Ovary (tissue), 9 donors: Measurements from ENCODE around the gene OR9A2. TPM values are rescaled to one million over a fixed set of nuclear protein-coding genes. Genes with fewer than 3 reads are reported as not detected.
"Not testable (repeated sequence)": the region's sequence is repeated elsewhere in the genome, so short reads cannot be mapped to it uniquely, and the experiment has no call there.

Experiments used
- DNase-seq, 5 donors: peaks; one replicate each; pipeline ENCODE4 v3.0.0-alpha.2; 2019 to 2020
- H3K27ac ChIP-seq, 2 donors: fragments of 200-600 bp; one replicate each; pipeline versions ENCODE4 v1.5.1 to v1.8.0; 2019 to 2022
- H3K27me3 ChIP-seq: fragments of 200-600 bp; one replicate; pipeline ENCODE4 v1.8.0; 2022
- H3K36me3 ChIP-seq: fragments of 200-600 bp; sonication (generic); one replicate; pipeline ENCODE4 v1.5.1; 2019
- H3K4me1 ChIP-seq: one replicate; pipeline ENCODE4 v1.8.1; 2013; ENCODE audit warnings: mild to moderate bottlenecking, moderate library complexity; ENCODE audit not compliant: insufficient read depth
- H3K4me3 ChIP-seq: fragments of 200-600 bp; sonication (generic); one replicate; pipeline ENCODE4 v1.5.1; 2017
- H3K9me3 ChIP-seq, 2 donors: fragments of 200-600 bp in 1 of 2; sonication (generic) in 1 of 2; one replicate each; pipeline versions ENCODE4 v1.5.1 to v1.8.1; 2013 to 2019; ENCODE audit warnings: mild to moderate bottlenecking in 1 of 2, moderate library complexity in 1 of 2
- CTCF ChIP-seq, 3 donors: fragments of 450-650 bp in 2 of 3; fragments of 200-600 bp in 1 of 3; IDR thresholded peaks; one replicate each; pipeline versions ENCODE4 v1.5.1 to v1.8.0; 2016 to 2022; ENCODE audit warnings: antibody characterized with exemption in 3 of 3, mild to moderate bottlenecking in 1 of 3
- EP300 ChIP-seq: sonication (generic); formaldehyde crosslinking; IDR thresholded peaks from one replicate; pipeline ENCODE4 v1.6.1; 2017; ENCODE audit warnings: antibody characterized with exemption
- POLR2A ChIP-seq: fragments of 450-650 bp; IDR thresholded peaks from one replicate; pipeline ENCODE4 v1.6.1; 2017; ENCODE audit warnings: antibody characterized with exemption, mild to moderate bottlenecking, moderate library complexity
- WGBS, 3 donors: extraction: QIAGEN DNeasy Blood & Tissue Kit in 1 of 3; methylation state at CpG; one replicate each; pipeline versions ENCODE4 v1.1.5 to v1.1.7; 2013 to 2017; 5-methylcytosine and 5-hydroxymethylcytosine counted together
- intact Hi-C, 4 donors: fragments of 100-400 bp; cut with DNase I; formaldehyde crosslinking; loops; one replicate each; pipeline versions ENCODE4 v1.11.0 to v1.15.1; 2022 to 2023
- polyA plus RNA-seq, 2 donors: library from polyadenylated mRNA; stranded (reverse); fragments of 200-250 nt in 1 of 2; fragments of 350-450 nt in 1 of 2; fragmentation: Illumina TruSeq in 1 of 2; extraction: RNeasy Lipid Tissue Mini Kit (QIAGEN cat#74804) in 1 of 2; gene quantifications; one replicate each; pipeline ENCODE4 v1.2.3, GENCODE V29; 2013 to 2014
- total RNA-seq, 7 donors: library from RNA; depleted of rRNA in 2 of 7; stranded (reverse); fragments of >200 nt in 2 of 7; fragmentation: NEBNext Ultra II Directional in 3 of 7; extraction: Animal tissue kit (Norgen Biotek cat#: 25700) in 3 of 7; gene quantifications; one replicate each; pipeline versions ENCODE4 v1.1.0 to v1.2.4, GENCODE V29; 2016 to 2023
- donor health status: DM: no; HTN: no; CAD: no; lungs with moderate emphysema.
- donor health status: DM: no; HTN: no; CAD: no.
- donor health status: Bipolar disorder and iron deficiency.
- donor health status: DM: yes; HTN: yes; CAD: no.
- donor health status: DM: no; HTN: no; CAD: no.
- donor health status: DM: yes; HTN: yes; CAD: no.

The OR9A2 gene
- total and polyA plus RNA-seq, 9 donors = 0.22 TPM; not detected in 7

- Histone ChIP-seq H3K4me1 (no peaks in the 10 kb centered on the region), H3K27me3 (no peaks in the 10 kb centered on the region), H3K4me3 (no peak overlapping the region), H3K9me3 (no peaks in the 10 kb centered on the region), H3K36me3 (no peaks in the 10 kb centered on the region), H3K27ac (no peak overlapping the region)
- 67 to 100% (median 82%) methylated on average over 1 of the region's 1 CpG for WGBS, 3 donors
- no peak for DNase-seq
- intact Hi-C loops = no loop called here
- TF ChIP-seq EP300 (no peak), CTCF (IDR thresholded peaks at IDR 0.05) (no peak), POLR2A (no peak)
Measured at GRCh38 chr7:142984297-142984696, 42.6 kb downstream of the OR9A2 start.

GRCh38 chr7:142983825-142984224 lies 43.1 kb downstream of the OR9A2 start:
- no peak for DNase-seq
- no peaks in the 10 kb centered on the region for H3K9me3 ChIP-seq
- TF ChIP-seq CTCF (IDR thresholded peaks at IDR 0.05) = no peak
- TF ChIP-seq POLR2A = no peak
- TF ChIP-seq EP300 = no peak
- H3K36me3 ChIP-seq = no peaks in the 10 kb centered on the region
- H3K4me3 ChIP-seq = no peak overlapping the region
- no peak overlapping the region for H3K27ac ChIP-seq
- intact Hi-C loops = no loop called here
- H3K27me3 ChIP-seq = no peaks in the 10 kb centered on the region
- no peaks in the 10 kb centered on the region for H3K4me1 ChIP-seq
- 68 to 85% (median 73%) methylated on average over 1 of the region's 1 CpG for WGBS, 3 donors

GRCh38 chr7:142978402-142978801 lies 48.5 kb downstream of the OR9A2 start:
- H3K36me3 ChIP-seq, H3K27me3 ChIP-seq, H3K4me3 ChIP-seq, H3K4me1 ChIP-seq, intact Hi-C loops, H3K9me3 ChIP-seq, DNase-seq, H3K27ac ChIP-seq: not testable (repeated sequence)
- WGBS, 3 donors = 85 to 88% (median 85%) methylated on average over 4 of the region's 4 CpGs

Other genes with a start within 250 kb of the OR9A2 start
- 10 to 100 TPM; 17.9 to 41.1 (median 31.9) TPM for gene EPHB6, start 172.1 kb downstream of the OR9A2 start, total RNA-seq
- gene EPHB6, start 172.1 kb downstream of the OR9A2 start, polyA plus RNA-seq = 10 to 100 TPM; 10.7 to 14.1 TPM
- 1 to 10 TPM in 2 of 7 donors, under 1 TPM in 1, not detected in 4; 0.51 to 9.7 (median 1.5) TPM for gene TRPV6, start 141.4 kb downstream of the OR9A2 start, total RNA-seq
- under 1 TPM; 0.03 to 0.19 TPM for gene TRPV6, start 141.4 kb downstream of the OR9A2 start, polyA plus RNA-seq
- gene TRPV5, start 93.4 kb downstream of the OR9A2 start, total RNA-seq = not detected
- gene TRPV5, start 93.4 kb downstream of the OR9A2 start, polyA plus RNA-seq = not detected
- gene LLCFC1, start 87.6 kb downstream of the OR9A2 start, total RNA-seq = not detected
- gene LLCFC1, start 87.6 kb downstream of the OR9A2 start, polyA plus RNA-seq = not detected
- gene KEL, start 64.8 kb downstream of the OR9A2 start, total RNA-seq = 1 to 10 TPM in 2 of 7 donors, under 1 TPM in 4, not detected in 1; 0.20 to 2.5 (median 0.78) TPM
- gene KEL, start 64.8 kb downstream of the OR9A2 start, polyA plus RNA-seq = under 1 TPM; 0.11 to 0.13 TPM
- gene OR6V1, start 25.2 kb upstream of the OR9A2 start, total RNA-seq = not detected
- not detected for gene OR6V1, start 25.2 kb upstream of the OR9A2 start, polyA plus RNA-seq
- 1 to 10 TPM in 1 of 7 donors, under 1 TPM in 1, not detected in 5; 0.92 to 4.9 TPM for gene PIP, start 104.9 kb upstream of the OR9A2 start, total RNA-seq
- gene PIP, start 104.9 kb upstream of the OR9A2 start, polyA plus RNA-seq = not detected
- not detected for gene TAS2R39, start 156.3 kb upstream of the OR9A2 start, total RNA-seq
- not detected for gene TAS2R39, start 156.3 kb upstream of the OR9A2 start, polyA plus RNA-seq
- not detected for gene TAS2R40, start 194.9 kb upstream of the OR9A2 start, total RNA-seq
- gene TAS2R40, start 194.9 kb upstream of the OR9A2 start, polyA plus RNA-seq = not detected
- gene GSTK1, start 236.3 kb upstream of the OR9A2 start, total RNA-seq = 100 to 1,000 TPM in 1 of 7 donors, 10 to 100 TPM in 6; 55.0 to 108 (median 75.7) TPM
- gene GSTK1, start 236.3 kb upstream of the OR9A2 start, polyA plus RNA-seq = 100 to 1,000 TPM in 1 of 2 donors, 10 to 100 TPM in 1; 84.9 to 138 TPM